SK-N-SH (cell line): ENCODE results near the gene CDK1. TPM values are rescaled to one million over a fixed set of nuclear protein-coding genes. Genes with fewer than 3 reads are reported as not detected.

ENCODE experiments used
- CTCF ChIA-PET: fragments of 300-600, 350-600 bp; formaldehyde crosslinking; extraction: SDS; loops from one replicate; lab custom pipeline; 2021; lab: Yijun Ruan, JAX
- POLR2A ChIA-PET: fragments of 350-600 bp; sonication (Branson Sonifier 250); formaldehyde crosslinking; extraction: SDS; loops from one replicate; lab custom pipeline; 2020; ENCODE audit warnings: antibody characterized with exemption, inconsistent platforms; lab: Yijun Ruan, JAX
- DNase-seq: peaks from one replicate; pipeline ENCODE4 v3.0.0; 2012
- H2AFZ ChIP-seq: fragments of 200-600 bp; sonication (generic); 2 replicates; pipeline ENCODE4 v1.8.1; 2016; ENCODE audit warnings: antibody characterized with exemption, mild to moderate bottlenecking, low read depth
- H3F3A ChIP-seq: fragments of 200-600 bp; sonication (generic); replicated peaks from 2 replicates; pipeline ENCODE3; 2016; ENCODE audit warnings: antibody characterized with exemption, mild to moderate bottlenecking; ENCODE audit not compliant: insufficient read depth
- H3K27ac ChIP-seq, 2 experiments: fragments of 200-500 bp in 1 of 2; fragments of 200-600 bp in 1 of 2; sonication (Bioruptor generic) in 1 of 2; sonication (generic), shearing (Covaris generic) in 1 of 2; 2 replicates each; pipeline versions ENCODE4 v1.5.1 to v1.6.1; 2014 to 2016; ENCODE audit warnings: low read depth in 2 of 2, inconsistent platforms in 1 of 2, low read length in 1 of 2, mild to moderate bottlenecking in 1 of 2, mixed read lengths in 1 of 2
- H3K27me3 ChIP-seq: fragments of 200-600 bp; sonication (generic), shearing (Covaris generic); 2 replicates; pipeline ENCODE4 v1.6.1; 2016; ENCODE audit warnings: mixed run types; ENCODE audit not compliant: insufficient read depth
- H3K36me3 ChIP-seq, 2 experiments: fragments of 200-500 bp in 1 of 2; fragments of 200-600 bp in 1 of 2; sonication (Bioruptor generic) in 1 of 2; sonication (generic) in 1 of 2; replicated peaks in 1 of 2; 2 replicates each; pipeline versions ENCODE3 to v1.5.1; 2014 to 2016; ENCODE audit warnings: low read length in 1 of 2, mild to moderate bottlenecking in 1 of 2; ENCODE audit not compliant: insufficient read depth in 2 of 2, control insufficient read depth in 1 of 2
- H3K4me1 ChIP-seq, 2 experiments: fragments of 200-500 bp in 1 of 2; fragments of 200-600 bp in 1 of 2; sonication (Bioruptor generic) in 1 of 2; sonication (generic), shearing (Covaris generic) in 1 of 2; 2 replicates each; pipeline versions ENCODE4 v1.5.1 to v1.6.1; 2014 to 2016; ENCODE audit warnings: low read depth in 1 of 2, low read length in 1 of 2, mixed run types in 1 of 2; ENCODE audit not compliant: insufficient read depth in 2 of 2, control insufficient read depth in 1 of 2
- H3K4me2 ChIP-seq: fragments of 200-600 bp; sonication (generic), shearing (Covaris generic); 2 replicates; pipeline ENCODE4 v1.6.1; 2017; ENCODE audit warnings: mixed run types
- H3K4me3 ChIP-seq, 2 experiments: fragments of 200-500 bp in 1 of 2; fragments of 200-600 bp in 1 of 2; sonication (Bioruptor generic) in 1 of 2; sonication (generic), shearing (Covaris generic) in 1 of 2; 2 replicates each; pipeline versions ENCODE4 v1.5.1 to v1.8.1; 2014 to 2016; ENCODE audit warnings: low read depth in 2 of 2, inconsistent platforms in 1 of 2, low read length in 1 of 2, mild to moderate bottlenecking in 1 of 2, mixed read lengths in 1 of 2, moderate library complexity in 1 of 2
- H3K79me2 ChIP-seq: fragments of 200-600 bp; sonication (generic); 2 replicates; pipeline ENCODE4 v1.8.1; 2017; ENCODE audit warnings: mild to moderate bottlenecking; ENCODE audit not compliant: insufficient read depth
- H3K9ac ChIP-seq: fragments of 200-600 bp; sonication (generic); 2 replicates; pipeline ENCODE4 v1.6.1; 2017; ENCODE audit warnings: mixed run types
- H3K9me2 ChIP-seq: fragments of 200-600 bp; sonication (generic); 2 replicates; pipeline ENCODE4 v1.6.1; 2017; ENCODE audit warnings: mixed run types
- H3K9me3 ChIP-seq: fragments of 200-600 bp; sonication (generic); 2 replicates; pipeline ENCODE4 v1.6.1; 2017; ENCODE audit warnings: mixed run types, mild to moderate bottlenecking, moderate library complexity
- H4K20me1 ChIP-seq: fragments of 200-600 bp; sonication (generic); 2 replicates; pipeline ENCODE4 v1.6.1; 2017; ENCODE audit warnings: mild to moderate bottlenecking, mixed run types; ENCODE audit not compliant: insufficient read depth
- ELF1 ChIP-seq: IDR thresholded peaks from 2 replicates; pipeline ENCODE4 v1.4.0; 2012
- EP300 ChIP-seq, 2 experiments: IDR thresholded peaks; 2 replicates each; pipeline versions ENCODE4 v1.4.0 to v1.6.1; 2012; ENCODE audit warnings: borderline replicate concordance in 1 of 2, low read depth in 1 of 2, low read length in 1 of 2
- EZH2phosphoT487 ChIP-seq: fragments of 200-600 bp; sonication (generic); IDR thresholded peaks from 2 replicates; pipeline ENCODE4 v1.6.1; 2017; ENCODE audit warnings: low read depth, mixed run types, mild to moderate bottlenecking, antibody characterized with exemption, moderate library complexity, borderline replicate concordance
- GATA2 ChIP-seq: sonication (generic); formaldehyde crosslinking; IDR thresholded peaks from 2 replicates; pipeline ENCODE4 v1.5.0; 2020; ENCODE audit warnings: mild to moderate bottlenecking, missing genetic modification reagents
- JUND ChIP-seq: IDR thresholded peaks from 2 replicates; pipeline ENCODE4 v1.4.0; 2012
- MXI1 ChIP-seq: IDR thresholded peaks from 2 replicates; pipeline ENCODE4 v1.6.1; 2012; ENCODE audit warnings: mild to moderate bottlenecking, low read depth, low read length, improper control_type of control experiment
- NRF1 ChIP-seq: IDR thresholded peaks from 2 replicates; pipeline ENCODE4 v1.6.1; 2012; ENCODE audit warnings: low read depth, mild to moderate bottlenecking, low read length
- RCOR1 ChIP-seq: fragments of 150-350 bp; IDR thresholded peaks from 2 replicates; pipeline ENCODE4 v1.6.1; 2017; ENCODE audit warnings: antibody characterized with exemption, low read length
- TAF1 ChIP-seq: IDR thresholded peaks from 2 replicates; pipeline ENCODE4 v1.6.1; 2012; ENCODE audit warnings: low read depth, mild to moderate bottlenecking, low read length, moderate library complexity, borderline replicate concordance
- TCF12 ChIP-seq: IDR thresholded peaks from 2 replicates; pipeline ENCODE4 v1.4.0; 2012
- WGBS: methylation state at CpG from one replicate; pipeline ENCODE4 v1.1.6; 2017; ENCODE audit warnings: low lambda C conversion rate; 5-methylcytosine and 5-hydroxymethylcytosine counted together
- polyA plus RNA-seq, 3 experiments: library from polyadenylated mRNA; depleted of rRNA; stranded (reverse); fragments of >200 nt; gene quantifications; 2 replicates each; pipeline ENCODE4 v1.2.3, GENCODE V29; 2012
- TF ChIP-seq, protein P1 (sequence below): IDR thresholded peaks from 2 replicates; pipeline ENCODE4 v1.6.1; 2012; ENCODE audit warnings: mild to moderate bottlenecking, low read depth, low read length, moderate library complexity
- TF ChIP-seq, protein P2 (sequence below): IDR thresholded peaks from 2 replicates; pipeline ENCODE4 v1.4.0; 2012; ENCODE audit warnings: low read depth, borderline replicate concordance
- TF ChIP-seq, protein P3 (sequence below): fragments of 150-350 bp; IDR thresholded peaks from 2 replicates; pipeline ENCODE4 v1.6.1; 2017; ENCODE audit warnings: antibody characterized with exemption, low read length, low read depth, borderline replicate concordance
- TF ChIP-seq, protein P4 (sequence below): fragments of 150-350 bp; IDR thresholded peaks from 2 replicates; pipeline ENCODE4 v1.6.1; 2016; ENCODE audit warnings: mild to moderate bottlenecking, low read depth, low read length
- TF ChIP-seq, protein P5 (sequence below): IDR thresholded peaks from 2 replicates; pipeline ENCODE4 v1.4.0; 2012; ENCODE audit warnings: low read depth, borderline replicate concordance

The CDK1 gene
- polyA plus RNA-seq, 1 of the 3 experiments (the other 2 are of a cell fraction): 20.8 TPM

DNA sequence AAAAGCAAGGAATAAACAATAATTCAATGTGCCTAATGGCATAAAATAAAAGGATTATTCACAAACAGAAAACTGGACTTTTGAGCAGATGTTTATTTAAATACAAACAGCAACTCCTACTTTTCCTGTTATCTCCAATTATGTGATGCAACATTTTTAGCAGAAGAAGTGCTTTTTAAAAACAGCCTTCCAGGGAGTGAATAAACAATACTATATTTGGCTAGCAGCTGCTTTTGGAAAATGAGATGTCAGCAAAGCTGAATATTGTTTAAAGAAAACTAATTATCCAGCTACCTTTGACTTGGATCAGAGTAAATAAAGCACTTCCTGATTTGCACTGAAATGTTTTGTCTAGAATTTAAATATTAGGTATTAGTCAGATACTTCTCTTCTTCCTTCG lies 23.2 kb downstream of the CDK1 start:
- CTCF ChIA-PET: interaction anchor here (1.4 to 1.7 kb wide), 2 partner anchors 10 to 15 kb away, joined by 3 to 5 read pairs; no protein-coding TSS in a partner anchor
- no peak overlapping the region for H2AFZ ChIP-seq

More for the DNA sequence above, 23.2 kb downstream of the CDK1 start:
- H3K27ac ChIP-seq: no peak overlapping the region
- peaks cover 0 to 3% of the 10 kb centered on the region in 2 experiments for H3K36me3 ChIP-seq
- no peaks in the 10 kb centered on the region for H3F3A ChIP-seq
- H3K4me3 ChIP-seq: no peak overlapping the region
- POLR2A ChIA-PET: no interaction called here
- H3K9me2 ChIP-seq: no peaks in the 10 kb centered on the region
- H3K9ac ChIP-seq: no peak overlapping the region
- no peak for DNase-seq
- H3K79me2 ChIP-seq: no peaks in the 10 kb centered on the region
- H3K4me2 ChIP-seq: no peak overlapping the region
- no peaks in the 10 kb centered on the region for H3K27me3 ChIP-seq
- WGBS: 96% methylated on average over 1 of the region's 1 CpG
- no peaks in the 10 kb centered on the region; a peak in 1 of 4 replicates for H3K4me1 ChIP-seq
- no peaks in the 10 kb centered on the region for H4K20me1 ChIP-seq
- H3K9me3 ChIP-seq: no peaks in the 10 kb centered on the region
- TF ChIP-seq NRF1 (no peak), ELF1 (no peak), MXI1 (no peak), TCF12 (no peak), GATA2 (no peak), TAF1 (no peak), RCOR1 (no peak), EZH2phosphoT487 (no peak), EP300 (IDR thresholded peaks at IDR 0.05; ENCODE audit: borderline replicate concordance in 1 of 2, low read depth in 1 of 2, low read length in 1 of 2) (no peak), JUND (no peak)
- TF ChIP-seq, protein P1, sequence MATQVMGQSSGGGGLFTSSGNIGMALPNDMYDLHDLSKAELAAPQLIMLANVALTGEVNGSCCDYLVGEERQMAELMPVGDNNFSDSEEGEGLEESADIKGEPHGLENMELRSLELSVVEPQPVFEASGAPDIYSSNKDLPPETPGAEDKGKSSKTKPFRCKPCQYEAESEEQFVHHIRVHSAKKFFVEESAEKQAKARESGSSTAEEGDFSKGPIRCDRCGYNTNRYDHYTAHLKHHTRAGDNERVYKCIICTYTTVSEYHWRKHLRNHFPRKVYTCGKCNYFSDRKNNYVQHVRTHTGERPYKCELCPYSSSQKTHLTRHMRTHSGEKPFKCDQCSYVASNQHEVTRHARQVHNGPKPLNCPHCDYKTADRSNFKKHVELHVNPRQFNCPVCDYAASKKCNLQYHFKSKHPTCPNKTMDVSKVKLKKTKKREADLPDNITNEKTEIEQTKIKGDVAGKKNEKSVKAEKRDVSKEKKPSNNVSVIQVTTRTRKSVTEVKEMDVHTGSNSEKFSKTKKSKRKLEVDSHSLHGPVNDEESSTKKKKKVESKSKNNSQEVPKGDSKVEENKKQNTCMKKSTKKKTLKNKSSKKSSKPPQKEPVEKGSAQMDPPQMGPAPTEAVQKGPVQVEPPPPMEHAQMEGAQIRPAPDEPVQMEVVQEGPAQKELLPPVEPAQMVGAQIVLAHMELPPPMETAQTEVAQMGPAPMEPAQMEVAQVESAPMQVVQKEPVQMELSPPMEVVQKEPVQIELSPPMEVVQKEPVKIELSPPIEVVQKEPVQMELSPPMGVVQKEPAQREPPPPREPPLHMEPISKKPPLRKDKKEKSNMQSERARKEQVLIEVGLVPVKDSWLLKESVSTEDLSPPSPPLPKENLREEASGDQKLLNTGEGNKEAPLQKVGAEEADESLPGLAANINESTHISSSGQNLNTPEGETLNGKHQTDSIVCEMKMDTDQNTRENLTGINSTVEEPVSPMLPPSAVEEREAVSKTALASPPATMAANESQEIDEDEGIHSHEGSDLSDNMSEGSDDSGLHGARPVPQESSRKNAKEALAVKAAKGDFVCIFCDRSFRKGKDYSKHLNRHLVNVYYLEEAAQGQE: no peak
- TF ChIP-seq, protein P2, sequence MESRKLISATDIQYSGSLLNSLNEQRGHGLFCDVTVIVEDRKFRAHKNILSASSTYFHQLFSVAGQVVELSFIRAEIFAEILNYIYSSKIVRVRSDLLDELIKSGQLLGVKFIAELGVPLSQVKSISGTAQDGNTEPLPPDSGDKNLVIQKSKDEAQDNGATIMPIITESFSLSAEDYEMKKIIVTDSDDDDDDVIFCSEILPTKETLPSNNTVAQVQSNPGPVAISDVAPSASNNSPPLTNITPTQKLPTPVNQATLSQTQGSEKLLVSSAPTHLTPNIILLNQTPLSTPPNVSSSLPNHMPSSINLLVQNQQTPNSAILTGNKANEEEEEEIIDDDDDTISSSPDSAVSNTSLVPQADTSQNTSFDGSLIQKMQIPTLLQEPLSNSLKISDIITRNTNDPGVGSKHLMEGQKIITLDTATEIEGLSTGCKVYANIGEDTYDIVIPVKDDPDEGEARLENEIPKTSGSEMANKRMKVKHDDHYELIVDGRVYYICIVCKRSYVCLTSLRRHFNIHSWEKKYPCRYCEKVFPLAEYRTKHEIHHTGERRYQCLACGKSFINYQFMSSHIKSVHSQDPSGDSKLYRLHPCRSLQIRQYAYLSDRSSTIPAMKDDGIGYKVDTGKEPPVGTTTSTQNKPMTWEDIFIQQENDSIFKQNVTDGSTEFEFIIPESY: no peak
- TF ChIP-seq, protein P3, sequence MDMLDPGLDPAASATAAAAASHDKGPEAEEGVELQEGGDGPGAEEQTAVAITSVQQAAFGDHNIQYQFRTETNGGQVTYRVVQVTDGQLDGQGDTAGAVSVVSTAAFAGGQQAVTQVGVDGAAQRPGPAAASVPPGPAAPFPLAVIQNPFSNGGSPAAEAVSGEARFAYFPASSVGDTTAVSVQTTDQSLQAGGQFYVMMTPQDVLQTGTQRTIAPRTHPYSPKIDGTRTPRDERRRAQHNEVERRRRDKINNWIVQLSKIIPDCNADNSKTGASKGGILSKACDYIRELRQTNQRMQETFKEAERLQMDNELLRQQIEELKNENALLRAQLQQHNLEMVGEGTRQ: no peak
- TF ChIP-seq, protein P4, sequence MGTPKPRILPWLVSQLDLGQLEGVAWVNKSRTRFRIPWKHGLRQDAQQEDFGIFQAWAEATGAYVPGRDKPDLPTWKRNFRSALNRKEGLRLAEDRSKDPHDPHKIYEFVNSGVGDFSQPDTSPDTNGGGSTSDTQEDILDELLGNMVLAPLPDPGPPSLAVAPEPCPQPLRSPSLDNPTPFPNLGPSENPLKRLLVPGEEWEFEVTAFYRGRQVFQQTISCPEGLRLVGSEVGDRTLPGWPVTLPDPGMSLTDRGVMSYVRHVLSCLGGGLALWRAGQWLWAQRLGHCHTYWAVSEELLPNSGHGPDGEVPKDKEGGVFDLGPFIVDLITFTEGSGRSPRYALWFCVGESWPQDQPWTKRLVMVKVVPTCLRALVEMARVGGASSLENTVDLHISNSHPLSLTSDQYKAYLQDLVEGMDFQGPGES: no peak
- TF ChIP-seq, protein P5, sequence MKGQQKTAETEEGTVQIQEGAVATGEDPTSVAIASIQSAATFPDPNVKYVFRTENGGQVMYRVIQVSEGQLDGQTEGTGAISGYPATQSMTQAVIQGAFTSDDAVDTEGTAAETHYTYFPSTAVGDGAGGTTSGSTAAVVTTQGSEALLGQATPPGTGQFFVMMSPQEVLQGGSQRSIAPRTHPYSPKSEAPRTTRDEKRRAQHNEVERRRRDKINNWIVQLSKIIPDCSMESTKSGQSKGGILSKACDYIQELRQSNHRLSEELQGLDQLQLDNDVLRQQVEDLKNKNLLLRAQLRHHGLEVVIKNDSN: no peak
